H9 (cell line): ENCODE measurements around the gene TMEM116. TPM values are rescaled to one million over a fixed set of nuclear protein-coding genes. Genes with fewer than 3 reads are reported as not detected.
"Not testable (repeated sequence)": the region's sequence is repeated elsewhere in the genome, so short reads cannot be mapped to it uniquely, and the experiment has no call there.

ENCODE experiments used
- DNase-seq: peaks from one replicate; pipeline ENCODE4 v3.0.0-alpha.2; 2017
- H2AFZ ChIP-seq: one replicate; pipeline ENCODE4 v1.6.1; 2013; ENCODE audit warnings: mild to moderate bottlenecking, low read length, control low read depth, moderate library complexity
- H2AK5ac ChIP-seq: 2 replicates; pipeline ENCODE4 v1.6.1; 2013; ENCODE audit warnings: low read length, control low read depth, mixed read lengths; ENCODE audit not compliant: insufficient read length
- H2BK120ac ChIP-seq: one replicate; pipeline ENCODE4 v1.6.1; 2013; ENCODE audit warnings: low read depth, mild to moderate bottlenecking, low read length, control low read depth, inconsistent platforms; ENCODE audit not compliant: poor library complexity, severe bottlenecking
- H2BK12ac ChIP-seq: 2 replicates; pipeline ENCODE4 v1.6.1; 2013; ENCODE audit warnings: low read length, control low read depth, mixed read lengths, low read depth; ENCODE audit not compliant: insufficient read length
- H2BK15ac ChIP-seq: 2 replicates; pipeline ENCODE4 v1.6.1; 2013; ENCODE audit warnings: low read depth, low read length, control low read depth
- H2BK20ac ChIP-seq: one replicate; pipeline ENCODE4 v1.6.1; 2013; ENCODE audit warnings: low read depth, mild to moderate bottlenecking, low read length, control low read depth, inconsistent platforms; ENCODE audit not compliant: poor library complexity, severe bottlenecking
- H2BK5ac ChIP-seq: 2 replicates; pipeline ENCODE4 v1.6.1; 2013; ENCODE audit warnings: low read length, control low read depth, mixed read lengths; ENCODE audit not compliant: insufficient read length
- H3K14ac ChIP-seq: 2 replicates; pipeline ENCODE4 v1.6.1; 2013; ENCODE audit warnings: low read length, control low read depth; ENCODE audit not compliant: insufficient read depth
- H3K18ac ChIP-seq: 2 replicates; pipeline ENCODE4 v1.6.1; 2013; ENCODE audit warnings: low read depth, mild to moderate bottlenecking, mixed read lengths, low read length, control low read depth; ENCODE audit not compliant: insufficient read length
- H3K23ac ChIP-seq: 2 replicates; pipeline ENCODE4 v1.6.1; 2013; ENCODE audit warnings: low read length, control low read depth, mixed read lengths, low read depth; ENCODE audit not compliant: insufficient read length
- H3K23me2 ChIP-seq: 2 replicates; pipeline ENCODE4 v1.6.1; 2013; ENCODE audit warnings: low read depth, mild to moderate bottlenecking, mixed read lengths, low read length, control low read depth; ENCODE audit not compliant: insufficient read length, poor library complexity, severe bottlenecking
- H3K27ac ChIP-seq: 2 replicates; pipeline ENCODE4 v1.5.1; 2013; ENCODE audit warnings: low read length, control low read depth, mixed read lengths, low read depth; ENCODE audit not compliant: insufficient read length
- H3K27me3 ChIP-seq: 2 replicates; pipeline ENCODE4 v1.6.1; 2013; ENCODE audit warnings: low read length, control low read depth, inconsistent platforms; ENCODE audit not compliant: insufficient read depth
- H3K4ac ChIP-seq: 2 replicates; pipeline ENCODE4 v1.6.1; 2013; ENCODE audit warnings: low read depth, mild to moderate bottlenecking, control low read depth, inconsistent platforms, low read length, moderate library complexity
- H3K4me1 ChIP-seq: 2 replicates; pipeline ENCODE4 v1.6.1; 2013; ENCODE audit warnings: low read length, control low read depth, inconsistent platforms; ENCODE audit not compliant: insufficient read depth
- H3K4me2 ChIP-seq: 2 replicates; pipeline ENCODE4 v1.6.1; 2013; ENCODE audit warnings: low read length, control low read depth, mixed read lengths; ENCODE audit not compliant: insufficient read length, insufficient read depth
- H3K56ac ChIP-seq: 2 replicates; pipeline ENCODE4 v1.6.1; 2013; ENCODE audit warnings: low read depth, mild to moderate bottlenecking, mixed read lengths, low read length, control low read depth; ENCODE audit not compliant: insufficient read length
- H3K79me1 ChIP-seq: 2 replicates; pipeline ENCODE4 v1.6.1; 2013; ENCODE audit warnings: low read depth, mild to moderate bottlenecking, moderate library complexity, low read length, control low read depth, inconsistent platforms; ENCODE audit not compliant: insufficient read depth, poor library complexity, severe bottlenecking
- H3K79me2 ChIP-seq: 2 replicates; pipeline ENCODE4 v1.6.1; 2013; ENCODE audit warnings: low read length, control low read depth, inconsistent platforms; ENCODE audit not compliant: insufficient read depth
- H3K9ac ChIP-seq: 2 replicates; pipeline ENCODE4 v1.6.1; 2013; ENCODE audit warnings: low read length, control low read depth, mixed read lengths; ENCODE audit not compliant: insufficient read length; ENCODE audit errors: extremely low read depth
- H3K9me3 ChIP-seq: one replicate; pipeline ENCODE4 v1.6.1; 2013; ENCODE audit warnings: low read depth, low read length, inconsistent platforms; ENCODE audit not compliant: control insufficient read depth
- H3T11ph ChIP-seq: one replicate; pipeline ENCODE4 v1.6.1; 2013; ENCODE audit warnings: mild to moderate bottlenecking, low read length, control low read depth, inconsistent platforms
- H4K20me1 ChIP-seq: one replicate; pipeline ENCODE4 v1.6.1; 2013; ENCODE audit not compliant: control insufficient read depth, insufficient read length, insufficient read depth
- H4K5ac ChIP-seq: 2 replicates; pipeline ENCODE4 v1.6.1; 2013; ENCODE audit warnings: low read depth, mild to moderate bottlenecking, mixed read lengths, low read length, control low read depth; ENCODE audit not compliant: insufficient read length
- H4K8ac ChIP-seq: replicated peaks from 2 replicates; pipeline ENCODE4 v1.6.1; 2013; ENCODE audit warnings: low read length, control low read depth, mixed read lengths, low read depth; ENCODE audit not compliant: insufficient read length
- H4K91ac ChIP-seq: 2 replicates; pipeline ENCODE4 v1.6.1; 2013; ENCODE audit warnings: low read depth, mild to moderate bottlenecking, moderate library complexity, mixed read lengths, low read length, control low read depth; ENCODE audit not compliant: insufficient read length
- H3K27ac Mint-ChIP-seq, 3 experiments: 2 replicates in 2 of 3; 3 replicates in 1 of 3; pipeline ENCODE4 v1.8.0; 2020 to 2021; ENCODE audit warnings: mixed read lengths in 3 of 3, mild to moderate bottlenecking in 1 of 3, moderate library complexity in 1 of 3
- H3K27me3 Mint-ChIP-seq: 2 replicates; pipeline ENCODE4 v1.8.0; 2021; ENCODE audit warnings: low read depth, mild to moderate bottlenecking, moderate library complexity, mixed read lengths
- H3K36me3 Mint-ChIP-seq, 3 experiments: 2 replicates in 2 of 3; 3 replicates in 1 of 3; pipeline ENCODE4 v1.8.0; 2020 to 2021; ENCODE audit warnings: low read depth in 3 of 3, mixed read lengths in 3 of 3; ENCODE audit not compliant: insufficient read depth in 1 of 3
- H3K4me1 Mint-ChIP-seq, 2 experiments: 2 replicates each; pipeline ENCODE4 v1.8.0; 2020; ENCODE audit warnings: mixed read lengths in 2 of 2
- H3K4me3 Mint-ChIP-seq, 2 experiments: 2 replicates in 1 of 2; 3 replicates in 1 of 2; pipeline ENCODE4 v1.8.0; 2020 to 2021; ENCODE audit warnings: mild to moderate bottlenecking in 2 of 2, mixed read lengths in 2 of 2, moderate library complexity in 1 of 2
- H3K9me3 Mint-ChIP-seq, 2 experiments: 2 replicates in 1 of 2; 3 replicates in 1 of 2; pipeline ENCODE4 v1.8.0; 2020; ENCODE audit warnings: mild to moderate bottlenecking in 2 of 2, mixed read lengths in 2 of 2, moderate library complexity in 1 of 2
- CTCF ChIP-seq: fragments of 200-600 bp; sonication (generic); conservative IDR thresholded peaks from 3 replicates; pipeline ENCODE4 v1.8.0; 2021; ENCODE audit warnings: antibody characterized with exemption, mild to moderate bottlenecking
- WGBS: extraction: QIAGEN DNeasy Blood & Tissue Kit; methylation state at CpG from one replicate; pipeline ENCODE4 v1.1.7; 2013; ENCODE audit warnings: missing lambda C conversion rate, low lambda C conversion rate, mixed read lengths; ENCODE audit not compliant: insufficient read length; ENCODE audit errors: extremely low coverage; 5-methylcytosine and 5-hydroxymethylcytosine counted together
- total RNA-seq: library from RNA; stranded (reverse); gene quantifications from 2 replicates; pipeline ENCODE4 v1.2.1, GENCODE V29; 2021

TMEM116 gene
- total RNA-seq, 1 experiment from 2014 or later = 10.8 TPM

DNA sequence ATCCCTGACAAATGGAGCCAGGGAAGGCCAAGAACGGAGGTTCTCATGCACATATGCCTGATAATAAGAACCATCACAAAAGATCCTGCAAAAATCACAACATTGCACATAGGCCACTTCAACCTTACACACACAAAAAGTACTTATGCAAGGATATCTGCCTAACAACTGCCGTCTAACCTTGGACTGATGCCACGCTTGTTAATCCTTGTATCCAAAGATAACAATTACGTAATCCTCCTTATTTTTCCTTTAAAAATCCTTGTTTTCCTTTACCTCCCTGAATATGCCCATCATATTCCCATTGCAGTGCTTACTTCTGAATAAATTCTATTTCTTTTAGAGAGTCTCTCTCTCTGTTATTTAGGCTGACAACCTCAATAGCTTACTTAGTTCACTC, 59.5 kb downstream of the TMEM116 start:
- H3K79me2 ChIP-seq = no peaks in the 10 kb centered on the region
- no peak overlapping the region for H2BK20ac ChIP-seq
- H3K4me1 ChIP-seq = no peaks in the 10 kb centered on the region
- no peak overlapping the region for H2BK12ac ChIP-seq
- no peak overlapping the region for H4K8ac ChIP-seq
- peaks cover 11% of the 10 kb centered on the region for H3K9me3 ChIP-seq
- H2AFZ ChIP-seq = no peak overlapping the region
- H2BK5ac ChIP-seq = no peak overlapping the region
- no peak overlapping the region for H3T11ph ChIP-seq
- H3K56ac ChIP-seq = no peak overlapping the region
- no peak overlapping the region for H3K18ac ChIP-seq
- no peak overlapping the region for H3K14ac ChIP-seq
- Mint-ChIP-seq H3K4me3 (no peak overlapping the region), H3K4me1 (peaks cover 0 to 4% of the 10 kb centered on the region in 2 experiments; a peak in 1 of 4 replicates), H3K27ac (no peak overlapping the region), H3K9me3 (peaks cover 25 to 26% of the 10 kb centered on the region in 2 experiments), H3K27me3 (no peaks in the 10 kb centered on the region), H3K36me3 (peaks cover 20 to 31% (median 30%) of the 10 kb centered on the region in 3 experiments)
- no peaks in the 10 kb centered on the region for H3K27me3 ChIP-seq
- no peaks in the 10 kb centered on the region for H4K20me1 ChIP-seq
- H3K23me2 ChIP-seq = no peaks in the 10 kb centered on the region
- no peak overlapping the region for H3K4ac ChIP-seq
- H2BK15ac ChIP-seq = no peak overlapping the region
- TF ChIP-seq CTCF = no peak
- no peak for DNase-seq
- H2BK120ac ChIP-seq = no peak overlapping the region
- no peak overlapping the region for H3K4me2 ChIP-seq
- H4K5ac ChIP-seq = no peak overlapping the region
- H3K9ac ChIP-seq = no peak overlapping the region
- H2AK5ac ChIP-seq = no peak overlapping the region
- H3K27ac ChIP-seq = no peak overlapping the region
- no peaks in the 10 kb centered on the region for H3K79me1 ChIP-seq
- WGBS = no CpG with 5 or more reads among the region's 4 CpGs
- H4K91ac ChIP-seq = no peak overlapping the region
- no peak overlapping the region for H3K23ac ChIP-seq

DNA sequence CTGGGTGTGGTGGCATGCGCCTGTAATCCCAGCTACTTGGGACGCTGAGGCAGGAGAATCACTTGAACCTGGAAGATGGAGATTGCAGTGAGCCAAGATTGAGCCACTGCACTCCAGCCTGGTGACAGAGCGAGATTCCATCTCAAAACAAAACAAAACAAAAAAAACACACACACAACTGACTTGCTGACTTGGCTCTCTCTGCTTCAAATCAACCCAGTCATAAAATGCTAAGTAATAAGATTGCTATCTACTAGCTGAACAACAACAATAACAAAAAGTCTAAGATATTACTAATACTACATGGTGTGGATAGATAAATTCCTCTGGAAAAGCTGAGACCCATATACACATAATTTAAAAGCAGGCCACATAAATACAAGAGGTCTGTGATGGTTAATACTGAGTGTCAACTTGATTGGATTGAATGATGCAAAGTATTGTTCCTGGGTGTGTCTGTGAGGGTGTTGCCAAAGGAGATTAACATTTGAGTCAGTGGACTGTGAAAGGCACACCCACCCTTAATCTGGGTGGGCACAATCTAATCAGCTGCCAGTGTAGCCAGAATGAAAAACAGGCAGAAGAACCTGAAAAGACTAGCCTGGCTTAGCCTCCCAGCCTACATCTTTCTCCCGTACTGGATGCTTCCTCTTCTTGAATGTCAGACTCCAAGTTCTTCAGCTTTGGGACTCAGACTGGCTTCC, 60.7 kb downstream of the TMEM116 start:
- H3K4me3 Mint-ChIP-seq = not testable (repeated sequence)

More for the DNA sequence above, 60.7 kb downstream of the TMEM116 start:
- not testable (repeated sequence) for H3K27ac ChIP-seq, H4K5ac ChIP-seq, H3K9ac ChIP-seq, H3K18ac ChIP-seq, H3K4ac ChIP-seq, H3T11ph ChIP-seq, H2AK5ac ChIP-seq, H3K79me1 ChIP-seq, H3K27me3 Mint-ChIP-seq, H3K27me3 ChIP-seq, H3K14ac ChIP-seq, H3K4me1 ChIP-seq, H4K8ac ChIP-seq, H3K79me2 ChIP-seq, H2AFZ ChIP-seq, H3K23me2 ChIP-seq, H2BK20ac ChIP-seq, H4K91ac ChIP-seq, DNase-seq, H3K23ac ChIP-seq, H3K4me1 Mint-ChIP-seq, H2BK12ac ChIP-seq, H2BK120ac ChIP-seq, H3K56ac ChIP-seq, H4K20me1 ChIP-seq, H2BK5ac ChIP-seq, H3K27ac Mint-ChIP-seq, H2BK15ac ChIP-seq, H3K4me2 ChIP-seq
- Mint-ChIP-seq H3K9me3 (peaks cover 25 to 26% of the 10 kb centered on the region in 2 experiments), H3K36me3 (peaks cover 20 to 30% (median 29%) of the 10 kb centered on the region in 3 experiments)
- H3K9me3 ChIP-seq = peaks cover 11% of the 10 kb centered on the region
- no CpG with 5 or more reads among the region's 4 CpGs for WGBS
